ENCODE data around the gene L3MBTL4.

L3MBTL4 gene

GRCh38 chr18:6210349-6211173 lies 204.2 kb downstream of the L3MBTL4 start:
- no peak overlapping the region for H3K4me2 ChIP-seq
- no peak overlapping the region for H3K4me3 ChIP-seq
- H3K27me3 ChIP-seq, result no peaks in the 10 kb centered on the region
- H3K27ac ChIP-seq, result no peak overlapping the region
- H3K9me3 ChIP-seq, result no peaks in the 10 kb centered on the region
- no peaks in the 10 kb centered on the region for H4K20me1 ChIP-seq
- no peak for TF ChIP-seq Cebpa-rat (IDR thresholded peaks at IDR 0.05)
- no peaks in the 10 kb centered on the region for H3K4me1 ChIP-seq
- no peak overlapping the region for H3K9ac ChIP-seq
- no peaks in the 10 kb centered on the region for H3K36me3 ChIP-seq

- no peaks in the 10 kb centered on the region for H3K4me1 ChIP-seq
- no peaks in the 10 kb centered on the region for H3K9me3 ChIP-seq
- TF ChIP-seq Cebpa-rat (IDR thresholded peaks at IDR 0.05), result no peak
- H3K27ac ChIP-seq, result no peak overlapping the region
- no peak overlapping the region for H3K9ac ChIP-seq
- H4K20me1 ChIP-seq, result no peaks in the 10 kb centered on the region
- H3K4me2 ChIP-seq, result no peak overlapping the region
- H3K4me3 ChIP-seq, result no peak overlapping the region
- H3K36me3 ChIP-seq, result no peaks in the 10 kb centered on the region
- no peaks in the 10 kb centered on the region for H3K27me3 ChIP-seq
Observed at GRCh38 chr18:6207941-6208340, 206.8 kb downstream of the L3MBTL4 start.

GRCh38 chr18:6207116-6207515 lies 207.6 kb downstream of the L3MBTL4 start:
- no peak overlapping the region for H3K4me3 ChIP-seq
- H3K4me1 ChIP-seq, result no peaks in the 10 kb centered on the region
- no peak overlapping the region for H3K27ac ChIP-seq
- no peaks in the 10 kb centered on the region for H3K36me3 ChIP-seq
- no peaks in the 10 kb centered on the region for H4K20me1 ChIP-seq
- TF ChIP-seq Cebpa-rat (IDR thresholded peaks at IDR 0.05), result no peak
- H3K27me3 ChIP-seq, result no peaks in the 10 kb centered on the region
- H3K9ac ChIP-seq, result no peak overlapping the region
- no peaks in the 10 kb centered on the region for H3K9me3 ChIP-seq
- H3K4me2 ChIP-seq, result no peak overlapping the region

- TF ChIP-seq Cebpa-rat (IDR thresholded peaks at IDR 0.05), result no peak
- Histone ChIP-seq H3K4me2 (no peak overlapping the region), H3K9me3 (no peaks in the 10 kb centered on the region), H3K4me1 (no peaks in the 10 kb centered on the region), H3K27me3 (no peaks in the 10 kb centered on the region), H3K36me3 (no peaks in the 10 kb centered on the region), H3K9ac (no peak overlapping the region), H4K20me1 (no peaks in the 10 kb centered on the region), H3K4me3 (no peak overlapping the region), H3K27ac (no peak overlapping the region)
Observed at GRCh38 chr18:6205706-6206105, 209.0 kb downstream of the L3MBTL4 start.

- H3K4me1 ChIP-seq, result no peaks in the 10 kb centered on the region
- no peak for TF ChIP-seq Cebpa-rat (IDR thresholded peaks at IDR 0.05)
- no peaks in the 10 kb centered on the region for H3K36me3 ChIP-seq
- H3K9ac ChIP-seq, result no peak overlapping the region
- no peaks in the 10 kb centered on the region for H4K20me1 ChIP-seq
- H3K27me3 ChIP-seq, result no peaks in the 10 kb centered on the region
- no peak overlapping the region for H3K4me3 ChIP-seq
- no peaks in the 10 kb centered on the region for H3K9me3 ChIP-seq
- H3K27ac ChIP-seq, result no peak overlapping the region
- H3K4me2 ChIP-seq, result no peak overlapping the region
Observed at GRCh38 chr18:6204476-6204875, 210.2 kb downstream of the L3MBTL4 start.

- H3K4me1 ChIP-seq, result no peaks in the 10 kb centered on the region
- no peak overlapping the region for H3K4me3 ChIP-seq
- H3K27ac ChIP-seq, result no peak overlapping the region
- TF ChIP-seq Cebpa-rat (IDR thresholded peaks at IDR 0.05), result no peak
- no peaks in the 10 kb centered on the region for H3K36me3 ChIP-seq
- H3K4me2 ChIP-seq, result no peak overlapping the region
- H3K9ac ChIP-seq, result no peak overlapping the region
- H3K27me3 ChIP-seq, result no peaks in the 10 kb centered on the region
- H4K20me1 ChIP-seq, result no peaks in the 10 kb centered on the region
- no peaks in the 10 kb centered on the region for H3K9me3 ChIP-seq
Observed at GRCh38 chr18:6203791-6204190, 210.9 kb downstream of the L3MBTL4 start.

- no peak for TF ChIP-seq Cebpa-rat (IDR thresholded peaks at IDR 0.05)
- no peak overlapping the region for H3K4me3 ChIP-seq
- no peak overlapping the region for H3K27ac ChIP-seq
- no peaks in the 10 kb centered on the region for H3K4me1 ChIP-seq
- H3K9me3 ChIP-seq, result no peaks in the 10 kb centered on the region
- no peaks in the 10 kb centered on the region for H4K20me1 ChIP-seq
- no peaks in the 10 kb centered on the region for H3K27me3 ChIP-seq
- no peaks in the 10 kb centered on the region for H3K36me3 ChIP-seq
- H3K9ac ChIP-seq, result no peak overlapping the region
- H3K4me2 ChIP-seq, result no peak overlapping the region
Observed at GRCh38 chr18:6202861-6203260, 211.8 kb downstream of the L3MBTL4 start.

GRCh38 chr18:6200204-6200774 lies 214.4 kb downstream of the L3MBTL4 start:
- Histone ChIP-seq H3K4me2 (no peak overlapping the region), H3K27ac (no peak overlapping the region), H3K9me3 (no peaks in the 10 kb centered on the region; the same call in 1 of the 2 replicates), H4K20me1 (no peaks in the 10 kb centered on the region), H3K36me3 (no peaks in the 10 kb centered on the region), H3K9ac (no peak overlapping the region), H3K4me3 (no peak overlapping the region), H3K27me3 (no peaks in the 10 kb centered on the region), H3K4me1 (no peaks in the 10 kb centered on the region)
- TF ChIP-seq Cebpa-rat (IDR thresholded peaks at IDR 0.05), result no peak

GRCh38 chr18:6199777-6200176 lies 214.9 kb downstream of the L3MBTL4 start:
- no peak for TF ChIP-seq Cebpa-rat (IDR thresholded peaks at IDR 0.05)
- Histone ChIP-seq H3K36me3 (no peaks in the 10 kb centered on the region), H3K9ac (no peak overlapping the region), H3K9me3 (no peaks in the 10 kb centered on the region; the same call in 1 of the 2 replicates), H3K4me1 (no peaks in the 10 kb centered on the region), H3K4me2 (no peak overlapping the region), H3K27ac (no peak overlapping the region), H3K4me3 (no peak overlapping the region), H4K20me1 (no peaks in the 10 kb centered on the region), H3K27me3 (no peaks in the 10 kb centered on the region)

GRCh38 chr18:6198585-6198984 lies 216.1 kb downstream of the L3MBTL4 start:
- TF ChIP-seq Cebpa-rat (IDR thresholded peaks at IDR 0.05), result no peak
- no peak overlapping the region for H3K4me2 ChIP-seq
- no peaks in the 10 kb centered on the region for H4K20me1 ChIP-seq
- H3K36me3 ChIP-seq, result no peaks in the 10 kb centered on the region
- H3K4me3 ChIP-seq, result no peak overlapping the region
- no peak overlapping the region for H3K27ac ChIP-seq
- H3K9me3 ChIP-seq, result no peaks in the 10 kb centered on the region; the same call in 1 of the 2 replicates
- H3K27me3 ChIP-seq, result no peaks in the 10 kb centered on the region
- H3K4me1 ChIP-seq, result no peaks in the 10 kb centered on the region
- H3K9ac ChIP-seq, result no peak overlapping the region
